GM13977 (cell line): ENCODE results near the gene PEX26.

Experiments used
- DNase-seq: peaks from one replicate; pipeline ENCODE4 v3.0.0; 2012; ENCODE audit warnings: low spot score
- CTCF ChIP-seq: IDR thresholded peaks from 2 replicates; pipeline ENCODE4 v1.5.1; 2012; ENCODE audit warnings: mild to moderate bottlenecking, control low read depth; ENCODE audit not compliant: insufficient read depth; ENCODE audit errors: extremely low read depth, missing control alignments
- in situ Hi-C: fragments of 300-500 bp; cut with MboI; formaldehyde crosslinking; loops from one replicate; pipeline ENCODE4 v1.12.0; 2022; ENCODE audit warnings: low sequenced_read_pairs, low pct_unique_long_range_greater_than_20kb, mixed read lengths, inconsistent platforms; ENCODE audit not compliant: unreplicated experiment

Gene PEX26

GRCh38 chr22:18077087-18077638 is 627 bp upstream of the PEX26 start:
- in situ Hi-C loops = loop anchor here (10.0 kb wide), 1 partner anchor 242 kb away; no protein-coding TSS in a partner anchor
- no peak for DNase-seq
- TF ChIP-seq CTCF = no peak

GRCh38 chr22:18078329-18079041 is 695 bp downstream of the PEX26 start:
- peak; percentile 52 for DNase-seq
- peak; percentile 22 for TF ChIP-seq CTCF
- in situ Hi-C loops = loop anchor here (10.0 kb wide), 1 partner anchor 244 kb away; no protein-coding TSS in a partner anchor

- DNase-seq = no peak
- TF ChIP-seq CTCF = no peak
- in situ Hi-C loops = loop anchor here (10.0 kb wide), 1 partner anchor 245 kb away; no protein-coding TSS in a partner anchor
Observed at GRCh38 chr22:18079706-18080233, 2.0 kb downstream of the PEX26 start.

- TF ChIP-seq CTCF = no peak
- DNase-seq = no peak
- in situ Hi-C loops = no loop called here
Observed at GRCh38 chr22:18081416-18081815, 3.6 kb downstream of the PEX26 start.

- TF ChIP-seq CTCF = no peak
- DNase-seq = no peak
- in situ Hi-C loops = no loop called here
Observed at GRCh38 chr22:18082467-18082866, 4.7 kb downstream of the PEX26 start.

- in situ Hi-C loops = no loop called here
- TF ChIP-seq CTCF = no peak
Observed at GRCh38 chr22:18083406-18083805, 5.6 kb downstream of the PEX26 start.

More at GRCh38 chr22:18083406-18083805, 5.6 kb downstream of the PEX26 start:
- DNase-seq = no peak
